Activated CD4-positive, alpha-beta T cell treated with anti-CD3 and anti-CD28 coated beads, Interleukin-2, amount 50 U/mL, for 1 hour (primary cell): ENCODE measurements around the gene KLHL29.

Source experiments
- DNase-seq: peaks from one replicate; pipeline ENCODE4 v3.0.0-alpha.2; 2020

Gene KLHL29

DNA sequence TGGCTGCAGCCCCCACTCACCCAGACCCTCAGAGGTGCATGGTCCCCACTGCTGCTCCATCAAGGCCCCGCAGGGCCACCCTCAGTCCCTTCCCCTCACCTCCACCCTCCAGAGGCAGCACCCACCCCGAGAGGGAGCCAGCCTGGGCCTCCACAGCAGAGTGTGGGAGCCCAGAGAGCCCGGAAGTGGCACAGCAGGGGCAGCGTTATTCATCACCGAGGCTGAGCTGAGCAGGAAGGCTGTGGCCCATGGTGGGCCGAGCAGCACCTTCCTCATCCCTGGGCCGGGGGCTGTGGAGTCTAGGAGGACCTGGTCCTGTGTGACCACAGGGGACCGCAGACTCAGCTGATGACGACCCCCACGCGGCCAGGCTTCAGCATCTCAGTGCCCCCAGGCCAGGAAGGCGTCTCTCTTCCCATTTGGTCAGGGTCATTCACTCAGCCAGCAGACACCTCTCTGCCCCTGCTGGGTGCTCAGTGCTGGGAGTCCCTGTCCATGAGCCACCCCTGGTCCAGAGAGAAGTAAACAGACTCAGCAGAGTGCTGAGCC is 283.9 kb downstream of the KLHL29 start:
- DNase-seq: no peak

DNA sequence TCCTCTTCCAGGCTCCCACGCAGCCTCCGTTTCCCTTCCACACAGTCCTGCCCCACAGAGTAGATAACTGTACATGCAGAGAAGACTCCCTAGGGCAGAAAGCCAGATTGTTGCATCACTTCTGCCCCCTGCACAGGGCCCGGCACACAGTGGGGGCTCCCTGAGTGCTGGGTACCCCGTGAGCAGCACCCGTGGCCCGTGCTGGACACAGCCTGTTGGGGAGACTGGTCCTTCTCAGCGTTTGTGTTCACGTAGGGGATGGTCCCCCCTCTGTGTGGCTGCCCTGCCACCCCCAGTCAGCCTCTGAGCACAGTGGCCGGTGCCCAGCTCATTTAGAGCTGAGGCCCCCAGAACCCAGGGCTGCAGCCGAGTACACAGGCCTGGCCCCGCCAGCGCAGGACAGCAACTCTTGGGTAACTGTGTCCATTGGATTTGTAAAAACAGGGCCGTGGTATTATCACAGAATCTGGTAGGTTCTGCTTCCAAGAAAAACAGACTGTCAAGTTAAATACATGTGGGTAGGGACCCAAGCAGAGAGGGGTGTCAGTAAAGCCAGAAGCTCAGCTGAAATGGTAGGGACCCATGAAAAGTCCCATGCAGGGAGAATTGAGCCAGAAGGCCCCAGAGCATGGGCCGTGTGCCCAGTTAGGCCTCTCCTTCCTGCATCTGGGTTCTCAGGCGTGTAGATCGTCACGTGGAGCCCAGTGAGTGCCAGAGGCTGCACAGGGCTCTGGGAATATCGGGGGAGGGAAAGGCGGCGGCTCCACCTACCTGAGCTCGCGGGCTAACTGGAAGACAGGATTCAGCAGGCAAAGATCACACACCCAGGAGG is 284.6 kb downstream of the KLHL29 start:
- no peak for DNase-seq

DNA sequence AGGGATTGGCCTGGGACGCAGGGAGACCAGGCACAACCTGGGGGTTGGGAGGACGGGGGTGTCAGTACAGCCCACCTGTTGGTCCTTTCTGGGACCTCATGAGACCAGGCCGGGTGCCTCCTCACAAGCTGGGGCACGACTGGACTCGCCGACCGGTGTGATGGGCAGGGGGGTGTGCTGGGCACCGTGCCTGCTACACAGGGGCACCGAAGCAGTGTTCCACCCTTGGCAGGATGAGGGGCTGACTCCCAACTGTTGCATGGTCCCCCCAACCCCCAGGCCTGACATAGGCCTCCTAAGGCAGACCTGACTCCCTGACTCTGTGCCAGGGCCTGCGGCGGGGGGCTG is 285.2 kb downstream of the KLHL29 start:
- DNase-seq: no peak

DNA sequence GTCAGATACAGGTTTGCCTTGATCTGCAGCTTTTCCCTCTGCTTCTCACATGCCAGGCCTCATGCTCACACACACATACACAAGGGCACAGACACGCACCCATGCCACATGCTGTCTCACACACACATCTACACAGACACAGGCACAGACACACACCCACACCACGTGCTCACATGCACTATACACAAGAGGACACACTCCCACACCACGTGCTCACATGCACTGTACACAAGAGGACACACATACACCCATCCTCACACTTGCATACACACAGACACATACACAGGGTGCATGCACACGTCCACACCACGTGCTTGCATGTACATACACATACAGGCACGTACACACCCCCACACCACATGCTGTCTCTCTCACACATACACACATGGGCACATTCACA is 288.1 kb downstream of the KLHL29 start:
- no peak for DNase-seq

DNA sequence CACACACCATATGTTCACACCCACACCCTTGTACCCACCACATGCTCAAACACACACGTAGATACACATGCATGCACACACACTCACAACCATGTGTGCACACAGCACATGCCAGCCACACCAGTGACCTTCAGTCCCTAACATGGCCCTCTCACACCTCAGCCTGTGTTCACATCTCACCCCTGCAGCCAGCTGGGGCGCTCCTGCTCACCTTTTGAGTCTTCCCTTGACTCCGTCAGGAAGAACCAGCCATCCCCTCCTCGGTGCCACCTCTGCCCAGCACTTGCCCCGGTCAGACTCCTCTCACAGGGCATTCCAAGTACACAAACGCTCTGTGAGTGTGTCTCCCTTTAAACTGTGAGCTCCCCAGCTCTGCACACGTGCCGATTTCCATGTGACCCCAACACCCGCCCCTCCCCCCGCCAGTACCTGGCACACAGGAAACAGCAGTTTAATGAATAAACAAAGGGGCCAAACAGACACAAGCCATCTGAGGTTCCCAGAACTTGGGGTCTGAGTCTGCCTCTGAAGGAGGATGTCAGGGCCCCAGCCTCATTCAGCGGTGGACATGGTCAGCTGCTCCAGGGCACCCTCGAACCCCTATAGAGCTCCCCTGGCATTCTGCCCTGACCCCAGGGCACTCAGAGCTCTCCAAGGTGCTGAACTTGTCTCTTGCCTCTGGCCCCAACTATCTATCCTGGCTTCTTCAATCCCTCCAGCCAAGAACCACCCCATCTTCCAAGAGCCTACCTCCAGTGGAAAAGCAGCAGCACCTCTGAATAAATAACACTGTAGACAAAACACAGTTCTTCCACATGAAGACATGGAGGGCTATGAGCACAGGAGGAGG is 289.1 kb downstream of the KLHL29 start:
- no peak for DNase-seq

DNA sequence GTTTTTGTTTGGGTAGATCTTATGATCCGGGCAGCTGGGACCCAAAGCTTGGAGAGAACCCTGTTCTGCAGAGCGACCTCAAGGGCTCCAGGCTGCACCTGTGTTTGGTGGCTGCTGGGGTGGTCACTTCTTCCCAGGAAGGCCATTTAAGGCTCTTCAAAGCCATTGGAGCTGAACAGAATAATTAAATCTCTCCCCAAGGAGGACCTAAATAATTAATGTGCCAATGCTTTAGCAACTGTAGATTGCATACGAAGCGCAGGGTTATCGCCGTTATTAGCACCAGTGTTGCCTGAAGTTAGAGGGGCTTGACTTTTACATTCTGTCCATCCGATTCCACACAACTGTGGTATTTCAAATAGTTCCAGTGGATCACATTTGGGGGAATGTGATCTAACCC is 290.5 kb downstream of the KLHL29 start:
- DNase-seq: no peak

DNA sequence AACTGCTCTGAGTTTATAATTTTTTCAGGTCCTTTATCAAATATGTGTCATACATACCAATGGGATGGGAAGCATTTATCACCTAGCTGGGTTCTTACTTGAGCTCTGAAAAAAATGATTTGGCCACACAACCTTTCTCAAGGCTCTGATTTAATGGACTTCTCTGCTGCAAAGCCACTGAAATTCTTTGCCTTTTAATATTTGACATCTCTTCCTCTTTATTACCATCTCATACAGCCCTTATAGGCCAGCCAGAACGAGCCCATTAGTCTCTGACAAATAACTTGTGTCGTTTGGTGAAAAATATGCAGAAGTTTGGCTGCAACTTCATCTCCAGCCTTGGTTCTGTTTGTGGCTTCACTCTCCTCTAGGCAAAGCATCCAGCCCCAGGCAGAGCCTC is 292.9 kb downstream of the KLHL29 start:
- no peak for DNase-seq

DNA sequence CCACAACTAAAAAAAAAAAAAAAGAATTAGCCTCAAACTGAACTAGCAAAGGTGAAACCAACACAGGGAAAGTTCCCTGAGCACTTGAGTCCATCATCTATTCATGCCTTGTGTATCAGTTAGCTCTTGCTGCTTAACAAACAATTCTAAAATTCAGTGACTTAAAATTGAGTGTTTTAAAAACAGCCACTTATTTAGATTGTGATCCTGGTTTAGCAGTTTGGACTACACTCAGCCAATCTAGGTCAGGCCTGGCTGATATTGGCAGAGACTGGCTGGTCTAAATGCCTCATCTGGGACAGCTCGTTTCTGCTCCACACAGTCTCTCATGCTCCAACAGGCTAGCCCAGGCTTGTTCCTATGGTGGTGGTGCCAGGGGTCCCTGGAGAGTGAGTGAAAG is 294.1 kb downstream of the KLHL29 start:
- no peak for DNase-seq

DNA sequence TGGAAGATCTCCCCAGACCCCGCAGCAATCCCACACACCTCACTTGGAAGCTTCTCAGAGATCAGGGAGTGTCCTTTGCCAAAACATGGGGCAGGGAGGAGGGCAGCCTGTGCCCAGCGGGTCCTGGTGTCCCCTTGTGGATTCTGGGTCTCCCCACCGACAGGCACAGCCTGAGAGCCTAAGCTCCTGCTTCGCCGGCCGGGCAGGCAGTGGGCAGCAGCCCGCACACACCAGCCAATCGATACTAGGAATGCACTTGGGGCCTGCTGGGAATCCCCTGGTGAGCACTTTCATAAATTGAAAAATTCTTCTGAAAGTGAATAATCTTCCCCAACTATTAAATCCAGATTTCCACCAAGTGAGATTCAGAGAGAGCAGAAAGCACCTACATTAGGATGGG is 296.0 kb downstream of the KLHL29 start:
- no peak for DNase-seq

DNA sequence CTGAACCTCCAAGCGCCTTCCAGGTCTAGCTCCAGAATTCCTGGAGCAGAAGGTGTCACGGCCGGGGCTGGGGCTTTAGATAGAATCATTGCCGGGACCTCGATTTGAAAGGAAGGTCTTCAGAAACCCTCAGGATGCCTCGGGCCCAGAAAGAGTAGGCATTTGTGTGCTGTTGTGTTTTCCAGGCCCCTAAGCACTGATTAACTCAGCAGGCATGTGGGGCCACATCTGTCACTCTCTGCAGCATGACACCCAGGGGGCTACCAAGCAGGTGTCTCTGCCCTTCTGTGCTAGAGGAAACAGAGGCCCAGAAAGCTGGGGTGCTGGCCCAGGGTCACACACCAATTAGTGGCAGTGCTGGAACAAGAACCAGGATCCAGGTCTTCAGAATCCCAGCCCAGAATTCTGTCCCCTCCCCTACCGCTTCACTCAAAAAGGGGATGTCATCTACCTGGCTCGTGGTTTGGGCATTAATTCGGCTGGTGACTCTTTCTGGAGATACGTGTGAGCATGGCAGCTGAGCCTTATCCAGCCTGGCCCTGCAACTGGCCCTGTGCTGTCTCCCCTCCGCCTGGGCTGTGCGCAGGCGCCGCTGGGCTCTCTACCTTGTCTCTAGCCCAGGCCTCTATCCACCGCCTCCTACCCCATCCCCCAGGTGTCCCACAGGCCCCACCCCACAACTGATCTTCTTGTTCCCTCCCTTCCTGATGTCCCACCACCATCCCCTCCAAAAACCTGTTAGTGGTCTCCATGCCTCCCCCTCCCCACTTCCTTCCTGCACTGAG is 296.6 kb downstream of the KLHL29 start:
- no peak for DNase-seq

DNA sequence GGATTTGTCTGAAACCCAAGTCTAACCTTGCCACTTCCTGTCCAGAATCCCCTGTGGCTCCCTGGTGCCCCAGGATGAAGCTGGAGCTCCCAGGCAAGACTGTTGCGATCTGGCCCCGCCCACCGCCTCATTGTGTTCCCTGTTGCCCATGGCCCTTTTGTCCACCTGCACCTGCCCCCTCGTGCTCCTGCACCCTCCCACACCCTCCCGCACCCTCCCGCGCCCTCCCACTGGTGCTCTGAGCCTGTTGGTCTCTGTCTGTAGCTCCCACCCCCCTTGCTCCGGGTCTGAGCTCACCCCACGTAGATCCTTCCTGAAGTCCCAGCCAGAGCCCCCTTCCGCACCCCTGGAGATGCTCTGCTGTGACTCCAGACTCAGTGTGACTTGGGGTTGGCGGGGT is 297.5 kb downstream of the KLHL29 start:
- DNase-seq: no peak

DNA sequence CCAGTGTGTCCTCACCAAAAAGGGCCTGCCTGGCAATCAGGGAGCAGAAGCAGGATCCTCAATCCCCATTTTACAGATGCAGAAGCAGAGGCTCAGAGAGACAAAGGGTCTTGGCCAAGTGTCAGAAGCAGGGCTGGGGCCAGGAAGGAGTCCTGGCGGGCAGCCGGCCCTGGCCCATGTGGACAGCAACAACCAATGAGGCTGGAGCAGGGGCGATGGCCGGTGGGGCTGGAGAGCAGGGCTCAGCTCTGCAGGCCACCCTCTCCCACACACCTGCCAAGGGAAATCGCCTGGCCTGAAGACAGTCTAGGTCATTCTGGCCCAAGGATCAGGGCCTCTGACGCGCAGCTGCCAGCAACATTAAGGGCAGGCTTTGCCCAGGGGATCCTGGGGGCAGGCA is 298.0 kb downstream of the KLHL29 start:
- no peak for DNase-seq

DNA sequence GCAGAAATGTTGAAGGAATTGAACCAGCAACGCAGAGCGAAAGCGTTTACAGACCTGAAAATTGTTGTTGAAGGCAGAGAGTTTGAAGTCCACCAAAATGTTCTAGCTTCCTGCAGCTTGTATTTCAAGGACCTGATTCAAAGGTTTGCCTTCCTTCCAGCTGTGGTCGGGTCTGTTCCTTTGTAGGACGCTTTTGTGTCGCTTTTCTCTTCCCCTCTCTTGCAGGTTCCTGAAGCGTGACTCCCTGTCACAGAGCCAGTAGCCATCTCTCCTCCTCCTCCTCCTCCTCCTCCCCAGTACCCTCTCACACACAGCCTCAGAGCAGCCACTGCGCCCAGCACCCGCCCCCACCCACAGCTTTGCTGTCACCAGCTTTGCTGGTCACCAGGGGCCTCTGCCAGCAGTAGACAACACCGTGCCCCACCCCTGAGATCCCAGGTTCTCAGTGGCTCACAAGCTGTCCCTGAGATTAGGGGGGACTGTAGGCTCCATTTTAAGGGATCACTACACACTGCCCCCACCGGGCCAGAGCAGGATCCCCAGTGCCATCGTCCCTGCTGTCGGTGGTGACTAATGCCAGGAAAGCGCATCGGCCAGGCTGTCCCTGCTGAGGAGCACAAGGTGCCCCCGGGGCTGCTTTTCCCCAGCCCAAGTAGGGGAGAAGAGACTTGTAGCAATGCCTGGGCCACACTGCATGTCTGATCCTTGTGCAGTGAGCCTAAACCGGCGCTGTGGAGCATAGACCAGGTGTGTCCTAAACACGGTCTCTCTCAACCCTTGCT is 299.6 kb downstream of the KLHL29 start:
- no peak for DNase-seq

DNA sequence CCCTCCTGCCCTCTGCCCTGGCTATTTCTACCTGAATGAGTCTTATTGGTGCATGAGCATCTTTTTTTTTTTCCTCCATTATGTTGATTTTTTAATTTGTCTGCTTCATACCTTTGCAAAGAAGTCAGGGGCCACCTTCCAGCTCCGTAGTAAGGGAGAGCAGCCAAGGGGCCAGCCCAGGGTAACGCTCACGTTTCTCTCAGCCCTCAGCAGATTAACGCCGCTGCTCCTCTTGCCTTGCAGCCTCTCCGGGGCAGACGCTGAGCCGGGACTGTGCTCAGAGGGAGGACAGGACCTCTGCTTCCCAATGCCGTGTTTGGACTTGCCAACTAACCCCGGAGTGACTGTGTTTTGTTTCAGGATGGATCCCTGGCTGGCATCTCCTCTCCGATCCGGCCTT is 300.2 kb downstream of the KLHL29 start:
- no peak for DNase-seq

DNA sequence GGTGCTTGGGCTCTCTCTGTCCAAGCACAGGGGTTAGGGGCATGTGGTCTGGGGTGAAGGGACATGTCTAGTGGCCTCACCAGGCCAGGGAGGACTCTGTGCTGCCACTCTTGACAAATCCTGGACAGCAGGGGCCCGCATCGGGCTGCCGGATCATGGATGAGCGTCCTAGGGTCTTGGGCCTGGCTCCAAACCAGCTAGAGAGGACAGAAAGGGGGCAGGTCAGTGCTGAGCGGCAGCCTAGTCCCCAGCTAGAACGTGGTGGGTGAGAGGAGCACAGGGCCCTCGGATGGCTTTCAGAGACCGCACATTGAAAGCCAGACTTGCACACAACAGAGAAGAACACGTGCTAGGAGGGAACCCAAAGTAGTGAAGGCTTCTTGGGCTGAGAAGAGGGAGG is 300.7 kb downstream of the KLHL29 start:
- DNase-seq: no peak

DNA sequence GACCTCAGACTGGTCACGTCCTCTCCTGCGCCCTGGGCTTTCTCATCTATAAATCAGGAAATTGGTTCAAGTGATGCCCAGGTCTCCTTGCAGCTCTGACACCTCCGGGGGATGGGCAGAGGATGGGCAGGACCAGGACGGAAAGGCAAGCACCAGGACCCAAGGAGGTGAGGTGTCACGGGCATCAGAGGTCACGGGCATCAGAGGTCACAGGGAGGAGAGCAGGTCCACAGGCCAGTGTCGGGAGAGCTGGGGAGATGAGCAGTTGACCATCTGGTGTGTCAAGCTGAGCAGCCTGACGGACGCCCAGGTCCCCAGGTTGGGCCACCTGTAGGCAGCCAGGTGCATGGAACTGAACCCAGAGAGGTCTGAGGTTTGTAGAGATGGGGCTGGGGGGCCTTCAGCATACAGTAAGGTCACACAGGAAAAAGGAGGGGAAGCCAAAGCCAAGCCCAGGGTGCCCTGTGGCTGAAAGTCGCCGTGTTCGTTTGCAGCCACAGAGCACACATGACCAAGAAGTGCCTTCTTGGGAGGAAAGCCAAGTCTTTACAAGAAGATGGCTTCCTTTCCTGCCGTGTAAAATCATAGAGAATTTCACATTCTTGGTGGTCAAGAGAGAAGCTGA is 301.5 kb downstream of the KLHL29 start:
- DNase-seq: no peak

DNA sequence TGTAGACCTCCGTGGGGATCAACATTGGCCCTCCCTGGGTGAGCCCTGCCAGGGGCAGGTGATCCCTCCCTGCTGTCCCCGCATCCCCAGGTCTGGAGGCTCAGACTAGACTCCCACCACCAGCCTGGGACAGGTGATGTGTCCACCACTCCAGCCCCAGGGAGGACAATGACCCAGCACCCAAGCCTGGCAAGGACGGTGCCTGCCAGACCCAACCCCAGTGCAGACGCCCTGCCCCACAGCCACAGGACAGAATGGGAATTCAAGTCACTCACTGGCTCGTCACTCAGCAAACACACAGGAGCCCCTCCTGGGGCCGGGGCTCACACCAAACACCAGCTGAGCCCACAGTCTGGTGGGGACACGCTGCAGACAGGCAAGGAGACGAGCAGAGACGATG is 302.2 kb downstream of the KLHL29 start:
- no peak for DNase-seq

DNA sequence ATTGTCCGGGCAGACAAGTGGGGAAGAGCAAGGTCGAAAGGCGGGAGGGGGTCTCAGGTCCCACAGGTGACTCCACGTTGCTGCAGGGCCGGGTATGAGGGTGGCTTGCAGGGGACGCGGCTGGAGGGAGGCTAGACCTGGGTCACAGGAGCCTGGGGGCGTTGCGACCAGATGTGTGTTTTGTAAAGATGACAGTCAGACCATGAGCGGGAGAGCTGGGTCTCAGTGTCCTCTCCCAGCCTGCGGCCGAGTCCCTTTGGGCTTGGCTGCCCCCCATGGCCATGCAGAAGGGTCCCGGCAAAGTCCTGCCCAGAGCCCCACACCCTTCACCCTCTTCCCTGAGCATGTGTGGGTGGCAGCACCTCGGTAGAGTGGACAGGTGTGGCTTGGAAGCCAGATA is 302.7 kb downstream of the KLHL29 start:
- no peak for DNase-seq

DNA sequence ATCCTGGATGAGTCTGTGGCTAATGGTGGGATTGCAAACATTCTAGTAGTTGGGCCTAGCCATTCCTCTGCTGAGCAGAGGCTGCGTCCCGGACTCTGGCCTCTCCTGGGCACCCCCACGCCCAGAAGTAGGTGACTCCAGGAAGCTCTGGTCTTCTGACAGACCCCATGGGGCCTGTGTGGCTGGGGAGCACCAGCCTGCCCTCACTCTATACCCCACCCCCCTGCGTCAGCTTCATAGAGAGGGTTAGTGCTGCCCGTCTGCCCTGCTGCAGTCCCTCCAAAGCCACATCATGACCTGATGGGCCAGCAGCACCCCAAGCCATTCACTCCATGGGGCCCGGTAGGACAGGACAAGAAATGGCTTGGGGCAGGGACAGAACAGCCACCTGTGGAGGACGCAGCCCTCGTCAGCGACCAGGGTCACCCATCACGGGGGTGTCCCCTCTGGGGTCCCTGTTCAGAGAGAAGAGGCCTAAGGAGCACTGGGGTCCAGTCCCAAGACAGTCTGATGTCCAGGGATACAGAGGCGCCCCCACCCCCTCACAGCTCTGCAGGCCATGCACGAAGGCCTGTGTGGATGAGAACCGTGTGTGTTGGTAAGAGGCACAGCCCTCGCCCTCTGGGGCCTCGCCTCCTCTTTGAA is 303.6 kb downstream of the KLHL29 start:
- DNase-seq: no peak

DNA sequence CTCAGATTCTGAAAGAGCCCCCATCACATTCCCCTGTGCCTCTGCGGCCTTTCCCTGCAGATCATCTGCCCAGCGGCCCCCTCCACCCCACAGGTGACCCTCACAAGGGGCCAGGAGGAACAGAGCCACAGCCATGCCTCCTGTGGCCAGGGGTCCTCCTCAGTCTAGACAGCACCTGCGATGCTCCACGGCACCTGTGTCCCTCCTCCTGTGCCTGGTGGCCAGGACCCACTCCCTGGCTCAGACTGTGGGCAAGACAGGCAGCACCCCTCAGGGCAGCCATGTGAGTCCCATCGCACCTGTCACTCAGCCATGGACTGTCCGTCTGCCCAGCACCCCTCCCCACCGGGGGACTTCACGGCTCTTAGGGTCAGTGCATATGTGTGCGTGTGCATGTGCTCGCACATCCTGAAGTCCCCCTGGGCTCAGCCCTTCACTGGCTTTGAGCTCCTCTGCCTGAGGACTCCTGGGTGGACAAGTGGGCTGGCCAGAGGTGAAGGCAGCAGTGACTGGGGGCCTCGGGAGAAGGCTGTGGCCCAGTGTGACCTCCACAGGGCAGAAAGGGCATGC is 304.2 kb downstream of the KLHL29 start:
- no peak for DNase-seq

DNA sequence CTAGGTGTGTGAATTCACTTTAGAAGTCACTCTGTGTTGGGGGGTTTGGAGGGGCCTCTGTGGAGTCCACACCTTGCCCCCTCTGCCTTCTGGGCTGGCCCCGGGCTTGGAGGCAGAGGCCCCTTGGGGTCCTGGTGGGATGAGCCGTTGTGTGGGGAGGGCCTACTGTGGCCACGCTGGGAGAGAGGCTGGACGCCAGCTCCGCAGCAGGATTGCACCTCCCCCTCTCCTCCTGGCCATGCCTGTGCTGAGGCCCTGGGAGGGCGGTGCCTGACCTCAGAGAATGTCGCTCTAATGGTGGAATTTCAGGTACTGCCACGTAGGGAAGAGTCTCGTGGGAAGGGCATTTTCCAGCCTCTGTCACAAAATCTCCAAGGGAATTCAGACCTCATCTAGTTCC is 304.9 kb downstream of the KLHL29 start:
- no peak for DNase-seq
